Measurements from ENCODE around the gene ANGPTL3. TPM values are rescaled to one million over a fixed set of nuclear protein-coding genes. Genes with fewer than 3 reads are reported as not detected.

Gene ANGPTL3
- total RNA-seq, 1 donor from 2014 or later: not detected

GRCh38 chr1:62613890-62614289, 16.6 kb downstream of the ANGPTL3 start:
- intact Hi-C loops (cut with DNase I): no loop called here
- DNase-seq (no peak), ATAC-seq (ENCODE audit: poor library complexity) (no peak)

- peak; percentile 34 for ATAC-seq (ENCODE audit: poor library complexity)
- intact Hi-C loops (cut with DNase I): no loop called here
- peak; percentile 31 for DNase-seq
These were observed 24.6 kb downstream of the ANGPTL3 start for GRCh38 chr1:62621907-62622306.

- ATAC-seq (ENCODE audit: poor library complexity) (no peak), DNase-seq (no peak)
- intact Hi-C loops (cut with DNase I): no loop called here
These were observed 28.1 kb downstream of the ANGPTL3 start for GRCh38 chr1:62625415-62625814.

GRCh38 chr1:62628506-62628905, 31.2 kb downstream of the ANGPTL3 start:
- intact Hi-C loops (cut with DNase I): no loop called here
- no peak for ATAC-seq (ENCODE audit: poor library complexity)
- no peak for DNase-seq

- intact Hi-C loops (cut with DNase I): no loop called here
- DNase-seq: no peak
- no peak for ATAC-seq (ENCODE audit: poor library complexity)
These were observed 40.2 kb downstream of the ANGPTL3 start for GRCh38 chr1:62637392-62638105.

GRCh38 chr1:62643283-62643682, 46.0 kb downstream of the ANGPTL3 start:
- intact Hi-C loops (cut with DNase I): no loop called here
- ATAC-seq (ENCODE audit: poor library complexity): no peak
- no peak for DNase-seq

- no peak for DNase-seq
- ATAC-seq (ENCODE audit: poor library complexity): no peak
- intact Hi-C loops (cut with DNase I): no loop called here
These were observed 55.1 kb downstream of the ANGPTL3 start for GRCh38 chr1:62652387-62652786.

GRCh38 chr1:62654744-62655143, 57.4 kb downstream of the ANGPTL3 start:
- no peak for DNase-seq
- no peak for ATAC-seq (ENCODE audit: poor library complexity)
- intact Hi-C loops (cut with DNase I): no loop called here

Other genes starting within 250 kb of the ANGPTL3 start
- gene USP1, start 160.5 kb upstream of the ANGPTL3 start, total RNA-seq: 12.3 TPM
- 7.7 TPM for gene DOCK7, start 90.9 kb downstream of the ANGPTL3 start, total RNA-seq
- gene ATG4C, start 186.6 kb downstream of the ANGPTL3 start, total RNA-seq: 11.5 TPM

All from Right ventricle myocardium superior (tissue), 1 donor.